Mucosa of stomach (tissue), 1 donor: ENCODE data around the gene FETUB.
"Not testable (repeated sequence)": the region's sequence is repeated elsewhere in the genome, so short reads cannot be mapped to it uniquely, and the experiment has no call there.

ENCODE experiments used
- H3K27me3 ChIP-seq: one replicate; pipeline ENCODE4 v1.7.0; 2013; ENCODE audit warnings: mild to moderate bottlenecking, low read length; ENCODE audit not compliant: control insufficient read depth, insufficient read depth
- H3K36me3 ChIP-seq: one replicate; pipeline ENCODE4 v1.7.0; 2013; ENCODE audit warnings: low read length; ENCODE audit not compliant: control insufficient read depth, insufficient read depth
- H3K4me1 ChIP-seq: one replicate; pipeline ENCODE4 v1.7.0; 2013; ENCODE audit warnings: mild to moderate bottlenecking, low read length; ENCODE audit not compliant: control insufficient read depth, insufficient read depth
- H3K4me3 ChIP-seq: one replicate; pipeline ENCODE4 v1.7.0; 2013; ENCODE audit warnings: low read length
- H3K9ac ChIP-seq: one replicate; pipeline ENCODE4 v1.7.0; 2013; ENCODE audit warnings: mild to moderate bottlenecking, low read length, moderate library complexity
- H3K9me3 ChIP-seq: one replicate; pipeline ENCODE4 v1.7.0; 2013; ENCODE audit warnings: mild to moderate bottlenecking, low read length, moderate library complexity; ENCODE audit not compliant: control insufficient read depth
- donor health status: Pancreatic carcinoma.

Gene FETUB

DNA sequence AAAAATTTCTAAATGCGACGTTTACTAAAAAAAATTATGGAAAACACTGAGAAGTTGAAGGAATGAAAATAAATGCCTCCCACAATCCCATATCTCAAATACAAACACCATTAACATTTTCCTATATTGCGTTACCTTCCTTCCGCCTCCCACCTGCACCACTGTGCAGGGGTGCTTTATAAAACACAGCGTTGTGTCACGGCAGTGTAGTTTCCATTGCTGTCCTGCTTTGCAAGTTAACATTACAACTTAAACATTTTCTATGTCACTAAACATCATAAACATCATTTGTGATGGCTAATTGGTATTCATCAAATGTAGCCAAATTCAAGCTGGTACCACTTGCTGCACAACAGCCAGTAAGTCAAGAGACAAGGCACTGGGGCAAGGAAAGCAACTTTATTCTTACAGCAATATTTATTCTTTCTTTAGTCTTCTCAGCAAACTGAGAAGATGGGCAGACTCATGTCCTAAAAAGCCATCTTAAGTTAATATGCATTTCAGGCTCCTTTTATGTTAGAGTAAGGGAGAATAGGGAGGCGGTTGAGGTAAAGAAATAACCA, 12.3 kb upstream of the FETUB start:
- H3K27me3 ChIP-seq: no peaks in the 10 kb centered on the region
- H3K4me3 ChIP-seq: no peak overlapping the region
- H3K9ac ChIP-seq: no peak overlapping the region

DNA sequence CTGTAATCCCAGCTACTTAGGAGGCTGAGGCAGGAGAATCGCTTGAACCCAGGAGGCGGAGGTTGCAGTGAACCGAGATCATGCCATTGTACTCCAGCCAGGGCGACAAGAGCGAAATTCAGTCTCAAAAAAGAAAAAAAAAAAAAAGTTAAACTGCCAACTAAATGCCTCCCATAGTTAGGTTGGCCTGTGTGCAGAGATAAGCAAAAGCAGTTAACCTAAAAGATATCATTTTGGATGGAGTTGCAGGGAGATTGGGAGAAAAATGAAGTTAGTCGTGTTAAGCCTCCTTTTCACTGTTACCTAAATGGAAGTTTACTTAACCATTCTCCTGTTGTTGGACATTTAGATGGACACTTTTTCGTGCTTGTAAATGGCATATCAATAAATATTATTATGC, 11.4 kb upstream of the FETUB start:
- Histone ChIP-seq H3K9ac (no peak overlapping the region), H3K4me3 (no peak overlapping the region), H3K4me1 (no peaks in the 10 kb centered on the region), H3K9me3 (no peaks in the 10 kb centered on the region), H3K27me3 (no peaks in the 10 kb centered on the region), H3K36me3 (no peaks in the 10 kb centered on the region)

More for the DNA sequence above, 12.3 kb upstream of the FETUB start:
- Histone ChIP-seq H3K4me1 (no peaks in the 10 kb centered on the region), H3K9me3 (no peaks in the 10 kb centered on the region), H3K36me3 (no peaks in the 10 kb centered on the region)

DNA sequence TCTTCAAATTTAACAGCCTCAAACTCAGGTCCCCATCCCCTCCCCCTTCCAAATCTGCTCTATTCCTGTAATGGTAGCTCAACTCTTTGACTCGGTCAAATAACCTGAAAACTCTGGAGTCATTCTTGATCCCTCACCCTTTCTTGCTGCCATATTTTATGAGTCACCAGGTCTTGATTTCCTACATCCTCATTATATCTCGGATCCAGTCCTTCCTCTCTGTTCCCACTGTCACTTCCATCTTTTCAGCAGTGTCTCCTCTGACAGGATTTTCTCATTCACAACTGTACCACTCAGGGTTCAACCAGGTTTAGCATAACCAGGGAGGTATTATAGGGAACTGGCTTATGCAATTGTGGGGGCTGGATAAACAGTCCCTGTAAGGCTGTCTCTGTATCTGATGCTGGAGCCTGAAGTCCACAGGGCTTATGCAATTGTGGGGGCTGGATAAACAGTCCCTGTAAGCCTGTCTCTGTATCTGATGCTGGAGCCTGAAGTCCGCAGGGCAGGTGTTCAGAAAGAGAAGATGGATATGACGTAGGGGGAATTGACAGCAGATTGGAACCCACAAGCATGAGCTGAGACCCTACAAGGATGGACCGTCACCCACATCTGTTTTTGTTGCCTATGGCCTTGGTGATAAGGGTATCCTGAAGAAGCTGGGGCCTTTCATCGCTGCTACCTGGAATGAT, 9.1 kb upstream of the FETUB start:
- no peaks in the 10 kb centered on the region for H3K9me3 ChIP-seq

GRCh38 chr3:186633481-186633880, 6.7 kb upstream of the FETUB start:
- H3K4me1 ChIP-seq: peaks cover 2% of the 10 kb centered on the region
- no peaks in the 10 kb centered on the region for H3K27me3 ChIP-seq
- H3K4me3 ChIP-seq: no peak overlapping the region
- no peak overlapping the region for H3K9ac ChIP-seq
- no peaks in the 10 kb centered on the region for H3K36me3 ChIP-seq
- no peaks in the 10 kb centered on the region for H3K9me3 ChIP-seq

More for the DNA sequence above, 9.1 kb upstream of the FETUB start:
- Histone ChIP-seq H3K27me3 (no peaks in the 10 kb centered on the region), H3K36me3 (no peaks in the 10 kb centered on the region), H3K9ac (no peak overlapping the region), H3K4me3 (no peak overlapping the region), H3K4me1 (no peaks in the 10 kb centered on the region)

DNA sequence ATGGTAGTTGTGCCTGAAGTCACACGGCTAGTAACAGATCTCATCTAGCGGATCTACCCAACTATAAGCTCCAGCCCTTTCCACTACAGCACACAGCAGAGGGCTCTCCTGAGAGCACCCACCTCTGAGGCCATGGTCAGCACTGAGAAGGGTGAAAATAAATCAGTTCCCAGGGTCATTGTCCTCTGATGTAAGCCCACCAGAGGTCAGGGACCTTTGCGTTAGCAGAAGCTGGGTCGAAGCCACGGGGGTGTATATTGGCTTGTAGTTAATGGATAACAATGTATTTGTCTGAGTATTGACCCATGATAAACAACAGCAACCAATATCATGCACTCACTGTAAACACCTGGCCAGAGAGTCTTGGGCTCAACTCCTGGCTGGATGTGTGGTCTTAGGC, 6.0 kb upstream of the FETUB start:
- not testable (repeated sequence) for H3K4me3 ChIP-seq, H3K9me3 ChIP-seq, H3K36me3 ChIP-seq, H3K9ac ChIP-seq, H3K4me1 ChIP-seq, H3K27me3 ChIP-seq

DNA sequence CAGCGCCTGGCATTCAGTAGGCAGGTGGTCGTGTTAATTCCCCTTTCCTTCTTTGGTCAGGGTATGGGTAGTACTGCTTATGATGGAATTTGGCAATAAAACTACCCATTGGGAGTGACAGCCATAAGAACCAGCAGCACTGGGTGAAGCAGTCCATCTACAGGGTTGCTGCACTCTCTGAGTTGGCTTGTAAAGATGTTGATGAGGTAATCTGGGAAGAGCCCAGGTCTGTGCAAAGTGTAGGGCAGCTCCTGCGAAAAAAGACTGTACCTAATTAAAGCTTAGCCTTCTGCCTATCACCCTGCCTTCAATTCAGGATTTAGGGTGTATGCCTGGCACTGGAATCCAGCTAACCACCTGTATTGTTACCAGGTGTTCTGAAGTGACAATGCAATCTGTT, 4.7 kb upstream of the FETUB start:
- no peak overlapping the region for H3K9ac ChIP-seq
- H3K9me3 ChIP-seq: no peaks in the 10 kb centered on the region
- H3K36me3 ChIP-seq: no peaks in the 10 kb centered on the region
- H3K4me1 ChIP-seq: peaks cover 5% of the 10 kb centered on the region
- no peak overlapping the region for H3K4me3 ChIP-seq
- H3K27me3 ChIP-seq: no peaks in the 10 kb centered on the region

GRCh38 chr3:186636536-186636935, 3.7 kb upstream of the FETUB start:
- peaks cover 5% of the 10 kb centered on the region for H3K4me1 ChIP-seq
- no peaks in the 10 kb centered on the region for H3K27me3 ChIP-seq
- no peak overlapping the region for H3K4me3 ChIP-seq
- no peaks in the 10 kb centered on the region for H3K9me3 ChIP-seq
- H3K9ac ChIP-seq: no peak overlapping the region
- H3K36me3 ChIP-seq: no peaks in the 10 kb centered on the region

- H3K9me3 ChIP-seq: no peaks in the 10 kb centered on the region
- H3K4me3 ChIP-seq: no peak overlapping the region
- no peak overlapping the region for H3K9ac ChIP-seq
- peaks cover 5% of the 10 kb centered on the region for H3K4me1 ChIP-seq
- H3K27me3 ChIP-seq: no peaks in the 10 kb centered on the region
- no peaks in the 10 kb centered on the region for H3K36me3 ChIP-seq
Observed at GRCh38 chr3:186637686-186638085, 2.5 kb upstream of the FETUB start.

GRCh38 chr3:186638259-186638658, 1.9 kb upstream of the FETUB start:
- no peaks in the 10 kb centered on the region for H3K9me3 ChIP-seq
- no peaks in the 10 kb centered on the region for H3K36me3 ChIP-seq
- no peaks in the 10 kb centered on the region for H3K27me3 ChIP-seq
- peaks cover 5% of the 10 kb centered on the region for H3K4me1 ChIP-seq
- H3K9ac ChIP-seq: no peak overlapping the region
- H3K4me3 ChIP-seq: no peak overlapping the region

- no peak overlapping the region for H3K4me3 ChIP-seq
- H3K9ac ChIP-seq: no peak overlapping the region
Observed at GRCh38 chr3:186640473-186640818, 247 bp downstream of the FETUB start.

DNA sequence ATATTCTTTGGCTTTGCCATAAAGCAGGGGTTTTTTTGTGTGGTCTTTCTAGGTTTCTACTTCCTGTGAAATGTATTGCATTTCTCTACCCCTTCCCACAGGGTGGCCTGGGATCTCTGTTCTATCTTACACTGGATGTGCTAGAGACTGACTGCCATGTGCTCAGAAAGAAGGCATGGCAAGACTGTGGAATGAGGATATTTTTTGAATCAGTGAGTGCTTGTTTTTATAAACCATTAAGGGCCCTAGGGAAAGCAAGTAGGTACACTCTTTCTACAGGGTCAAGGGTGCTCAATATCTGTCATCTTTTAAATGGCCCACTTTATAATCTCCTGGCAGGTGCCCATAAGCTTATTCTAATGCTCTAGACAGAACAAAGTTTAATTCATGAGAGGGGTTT, 730 bp downstream of the FETUB start:
- no peak overlapping the region for H3K9ac ChIP-seq
- no peaks in the 10 kb centered on the region for H3K27me3 ChIP-seq
- no peak overlapping the region for H3K4me3 ChIP-seq
- no peaks in the 10 kb centered on the region for H3K36me3 ChIP-seq
- peaks cover 5% of the 10 kb centered on the region for H3K4me1 ChIP-seq
- no peaks in the 10 kb centered on the region for H3K9me3 ChIP-seq

More at GRCh38 chr3:186640473-186640818, 247 bp downstream of the FETUB start:
- Histone ChIP-seq H3K27me3 (no peaks in the 10 kb centered on the region), H3K36me3 (no peaks in the 10 kb centered on the region), H3K4me1 (peaks cover 5% of the 10 kb centered on the region), H3K9me3 (no peaks in the 10 kb centered on the region)

DNA sequence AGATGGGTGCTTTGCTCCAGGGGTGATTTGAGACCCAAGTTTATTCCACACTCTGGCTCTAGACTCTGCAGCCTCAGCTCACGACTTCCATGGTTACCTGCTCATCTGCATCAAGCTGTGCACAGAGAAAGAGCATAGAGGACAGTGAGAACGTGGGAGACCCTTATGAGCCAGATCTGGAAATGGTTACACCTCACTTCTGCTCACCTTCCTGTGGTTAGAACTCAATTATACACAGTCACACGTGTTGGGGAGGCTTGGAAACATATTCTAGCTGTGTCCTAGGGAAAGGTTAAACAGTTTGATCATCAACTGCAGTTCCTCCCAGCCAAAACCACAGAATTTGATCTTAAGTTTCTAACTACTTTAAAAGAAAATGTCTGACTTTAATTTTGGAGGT, 1.8 kb downstream of the FETUB start:
- Histone ChIP-seq H3K9ac (no peak overlapping the region), H3K4me3 (no peak overlapping the region), H3K4me1 (peaks cover 5% of the 10 kb centered on the region), H3K27me3 (no peaks in the 10 kb centered on the region), H3K9me3 (no peaks in the 10 kb centered on the region), H3K36me3 (no peaks in the 10 kb centered on the region)

- no peak overlapping the region for H3K9ac ChIP-seq
- peaks cover 3% of the 10 kb centered on the region for H3K4me1 ChIP-seq
- no peaks in the 10 kb centered on the region for H3K27me3 ChIP-seq
- H3K4me3 ChIP-seq: no peak overlapping the region
- no peaks in the 10 kb centered on the region for H3K9me3 ChIP-seq
- H3K36me3 ChIP-seq: no peaks in the 10 kb centered on the region
Observed at GRCh38 chr3:186643493-186643892, 3.3 kb downstream of the FETUB start.
